B cell (primary cell): ENCODE measurements around the gene ARHGAP26.

Experiments
- EZH2 ChIP-seq: IDR thresholded peaks from 2 replicates; pipeline ENCODE4 v1.6.1; 2012; ENCODE audit warnings: borderline replicate concordance, low read depth, mild to moderate bottlenecking, moderate library complexity, low read length; ENCODE audit not compliant: insufficient read depth, poor library complexity, severe bottlenecking
- TF ChIP-seq, protein P1 (sequence below): fragments of 200-600 bp; IDR thresholded peaks from one replicate; pipeline ENCODE4 v1.8.0; 2022; ENCODE audit warnings: antibody characterized with exemption, mild to moderate bottlenecking

DNA sequence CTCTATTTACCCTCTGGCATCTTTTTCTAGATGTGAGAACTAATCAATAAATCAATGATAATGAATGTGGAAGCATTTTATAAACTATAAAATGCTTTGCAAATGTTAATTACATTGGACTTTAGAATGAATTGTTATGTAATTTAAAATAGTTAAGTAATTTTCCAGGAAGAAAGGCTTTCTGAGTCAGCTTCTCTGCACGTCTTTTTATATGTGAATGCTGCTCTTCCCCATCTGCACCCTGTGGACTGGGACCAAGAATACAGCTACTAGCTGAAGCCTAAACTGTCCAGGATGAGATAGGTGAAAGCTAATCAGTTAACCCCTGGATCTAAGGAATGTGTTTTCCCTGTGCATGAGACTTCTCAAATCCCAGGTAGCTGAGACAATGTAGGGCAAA, 340.4 kb downstream of the ARHGAP26 start:
- TF ChIP-seq, protein P1, sequence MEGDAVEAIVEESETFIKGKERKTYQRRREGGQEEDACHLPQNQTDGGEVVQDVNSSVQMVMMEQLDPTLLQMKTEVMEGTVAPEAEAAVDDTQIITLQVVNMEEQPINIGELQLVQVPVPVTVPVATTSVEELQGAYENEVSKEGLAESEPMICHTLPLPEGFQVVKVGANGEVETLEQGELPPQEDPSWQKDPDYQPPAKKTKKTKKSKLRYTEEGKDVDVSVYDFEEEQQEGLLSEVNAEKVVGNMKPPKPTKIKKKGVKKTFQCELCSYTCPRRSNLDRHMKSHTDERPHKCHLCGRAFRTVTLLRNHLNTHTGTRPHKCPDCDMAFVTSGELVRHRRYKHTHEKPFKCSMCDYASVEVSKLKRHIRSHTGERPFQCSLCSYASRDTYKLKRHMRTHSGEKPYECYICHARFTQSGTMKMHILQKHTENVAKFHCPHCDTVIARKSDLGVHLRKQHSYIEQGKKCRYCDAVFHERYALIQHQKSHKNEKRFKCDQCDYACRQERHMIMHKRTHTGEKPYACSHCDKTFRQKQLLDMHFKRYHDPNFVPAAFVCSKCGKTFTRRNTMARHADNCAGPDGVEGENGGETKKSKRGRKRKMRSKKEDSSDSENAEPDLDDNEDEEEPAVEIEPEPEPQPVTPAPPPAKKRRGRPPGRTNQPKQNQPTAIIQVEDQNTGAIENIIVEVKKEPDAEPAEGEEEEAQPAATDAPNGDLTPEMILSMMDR, result no peak
- TF ChIP-seq EZH2, result no peak
